Sigmoid colon (tissue), 7 donors: ENCODE measurements around the gene EGR4. TPM values are rescaled to one million over a fixed set of nuclear protein-coding genes. Genes with fewer than 3 reads are reported as not detected.

Experiments used
- DNase-seq: peaks from one replicate; pipeline ENCODE4 v3.0.0-alpha.2; 2019
- H3K27ac ChIP-seq, 4 donors: fragments of 200-600 bp; sonication (generic); one replicate each; pipeline ENCODE4 v1.5.1; 2016 to 2019; ENCODE audit warnings: mild to moderate bottlenecking in 1 of 4
- H3K27me3 ChIP-seq, 3 donors: fragments of 200-600 bp; sonication (generic); one replicate each; pipeline ENCODE4 v1.5.1; 2019; ENCODE audit warnings: mild to moderate bottlenecking in 1 of 3
- H3K36me3 ChIP-seq, 4 donors: fragments of 200-600 bp; sonication (generic); one replicate each; pipeline ENCODE4 v1.5.1; 2016 to 2019
- H3K4me1 ChIP-seq, 4 donors: fragments of 200-600 bp; sonication (generic); one replicate each; pipeline ENCODE4 v1.5.1; 2017 to 2019
- H3K4me3 ChIP-seq, 4 donors: fragments of 200-600 bp; sonication (generic); one replicate each; pipeline ENCODE4 v1.5.1; 2017 to 2019; ENCODE audit warnings: mild to moderate bottlenecking in 2 of 4, moderate library complexity in 1 of 4
- H3K9me3 ChIP-seq, 4 donors: fragments of 200-600 bp in 3 of 4; sonication (generic) in 3 of 4; one replicate each; pipeline versions ENCODE4 v1.5.1 to v1.6.1; 2013 to 2019
- EP300 ChIP-seq, 4 donors: sonication (generic); formaldehyde crosslinking; IDR thresholded peaks; one replicate each; pipeline ENCODE4 v1.6.1; 2017; ENCODE audit warnings: antibody characterized with exemption in 4 of 4
- POLR2A ChIP-seq, 2 donors: fragments of 450-650 bp; IDR thresholded peaks; one replicate each; pipeline ENCODE4 v1.6.1; 2016; ENCODE audit warnings: antibody characterized with exemption in 2 of 2, mild to moderate bottlenecking in 2 of 2, moderate library complexity in 2 of 2
- POLR2AphosphoS5 ChIP-seq, 4 donors: sonication (generic); formaldehyde crosslinking; IDR thresholded peaks; one replicate each; pipeline ENCODE4 v1.6.1; 2017; ENCODE audit warnings: antibody characterized with exemption in 4 of 4
- WGBS, 2 donors: extraction: QIAGEN DNeasy Blood & Tissue Kit; methylation state at CpG; one replicate each; pipeline ENCODE4 v1.1.7; 2013; 5-methylcytosine and 5-hydroxymethylcytosine counted together
- intact Hi-C: fragments of 100-400 bp; cut with DNase I; formaldehyde crosslinking; loops from one replicate; pipeline ENCODE4 v1.15.1; 2023
- polyA plus RNA-seq, 3 donors: library from polyadenylated mRNA; stranded (reverse); fragments of 200-250 nt; gene quantifications; one replicate each; pipeline ENCODE4 v1.2.3, GENCODE V29; 2013
- total RNA-seq, 4 donors: library from RNA; depleted of rRNA; stranded (reverse); fragments of >200 nt; gene quantifications; one replicate each; pipeline ENCODE4 v1.1.0, GENCODE V29; 2016
- TF ChIP-seq, protein P1 (sequence below), 4 experiments: fragments of 450-650 bp in 3 of 4; fragments of 200-600 bp in 1 of 4; IDR thresholded peaks; one replicate each; pipeline ENCODE4 v1.5.1; 2016 to 2019; ENCODE audit warnings: antibody characterized with exemption in 4 of 4, mild to moderate bottlenecking in 3 of 4, moderate library complexity in 2 of 4
- donor health status: healthy with polysubstance abuse.
- donor health status: Bipolar disorder and iron deficiency.
- donor health status: healthy.

The EGR4 gene
- total and polyA plus RNA-seq, 7 donors: 0.07 to 0.14 TPM; not detected in 5

DNA sequence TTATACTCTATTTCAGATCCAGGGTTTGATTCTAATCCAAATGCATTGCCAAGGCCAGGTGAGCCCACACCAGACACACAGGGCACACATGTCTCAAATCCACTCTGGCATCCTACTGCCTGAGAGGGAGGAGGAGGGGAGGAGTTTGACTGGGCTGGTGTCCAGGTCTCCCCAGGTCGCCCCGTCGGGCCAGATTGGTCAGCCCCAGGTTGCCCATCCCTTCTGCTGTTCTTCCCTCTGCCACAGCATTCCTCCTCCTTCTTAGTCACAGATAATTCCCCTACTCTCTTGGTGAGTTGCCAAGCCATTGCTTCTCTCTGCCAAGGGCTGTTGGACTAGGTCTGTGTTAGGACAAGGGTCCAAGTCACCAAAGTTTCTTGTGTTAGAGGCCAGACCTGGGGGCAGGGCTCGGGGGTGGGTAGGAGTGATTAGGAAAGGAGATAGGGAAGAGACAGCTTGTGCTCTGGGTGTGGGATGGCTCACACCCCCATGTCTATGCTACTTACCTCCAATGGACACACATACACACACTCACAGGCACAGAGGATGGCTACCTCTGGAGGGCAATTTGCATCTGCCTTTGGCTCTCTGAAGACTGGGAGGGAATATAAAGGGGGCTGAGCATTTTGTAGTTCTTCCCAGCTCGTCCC lies 2.5 kb upstream of the EGR4 start:
- Histone ChIP-seq H3K27ac (no peak overlapping the region), H3K36me3 (no peaks in the 10 kb centered on the region), H3K4me1 (peaks cover 0 to 30% (median 20%) of the 10 kb centered on the region in 4 donors), H3K4me3 (no peak overlapping the region), H3K9me3 (no peaks in the 10 kb centered on the region), H3K27me3 (peaks cover 40 to 84% (median 56%) of the 10 kb centered on the region in 3 donors)
- 39 to 43% methylated on average over 5 of the region's 5 CpGs for WGBS, 2 donors
- no peak for DNase-seq
- no peak for TF ChIP-seq POLR2A (IDR thresholded peaks at IDR 0.05)
- TF ChIP-seq EP300 (IDR thresholded peaks at IDR 0.05): no peak
- TF ChIP-seq, protein P1, sequence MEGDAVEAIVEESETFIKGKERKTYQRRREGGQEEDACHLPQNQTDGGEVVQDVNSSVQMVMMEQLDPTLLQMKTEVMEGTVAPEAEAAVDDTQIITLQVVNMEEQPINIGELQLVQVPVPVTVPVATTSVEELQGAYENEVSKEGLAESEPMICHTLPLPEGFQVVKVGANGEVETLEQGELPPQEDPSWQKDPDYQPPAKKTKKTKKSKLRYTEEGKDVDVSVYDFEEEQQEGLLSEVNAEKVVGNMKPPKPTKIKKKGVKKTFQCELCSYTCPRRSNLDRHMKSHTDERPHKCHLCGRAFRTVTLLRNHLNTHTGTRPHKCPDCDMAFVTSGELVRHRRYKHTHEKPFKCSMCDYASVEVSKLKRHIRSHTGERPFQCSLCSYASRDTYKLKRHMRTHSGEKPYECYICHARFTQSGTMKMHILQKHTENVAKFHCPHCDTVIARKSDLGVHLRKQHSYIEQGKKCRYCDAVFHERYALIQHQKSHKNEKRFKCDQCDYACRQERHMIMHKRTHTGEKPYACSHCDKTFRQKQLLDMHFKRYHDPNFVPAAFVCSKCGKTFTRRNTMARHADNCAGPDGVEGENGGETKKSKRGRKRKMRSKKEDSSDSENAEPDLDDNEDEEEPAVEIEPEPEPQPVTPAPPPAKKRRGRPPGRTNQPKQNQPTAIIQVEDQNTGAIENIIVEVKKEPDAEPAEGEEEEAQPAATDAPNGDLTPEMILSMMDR (IDR thresholded peaks at IDR 0.05): no peak
- no peak for TF ChIP-seq POLR2AphosphoS5 (IDR thresholded peaks at IDR 0.05)
- intact Hi-C loops: no loop called here

DNA sequence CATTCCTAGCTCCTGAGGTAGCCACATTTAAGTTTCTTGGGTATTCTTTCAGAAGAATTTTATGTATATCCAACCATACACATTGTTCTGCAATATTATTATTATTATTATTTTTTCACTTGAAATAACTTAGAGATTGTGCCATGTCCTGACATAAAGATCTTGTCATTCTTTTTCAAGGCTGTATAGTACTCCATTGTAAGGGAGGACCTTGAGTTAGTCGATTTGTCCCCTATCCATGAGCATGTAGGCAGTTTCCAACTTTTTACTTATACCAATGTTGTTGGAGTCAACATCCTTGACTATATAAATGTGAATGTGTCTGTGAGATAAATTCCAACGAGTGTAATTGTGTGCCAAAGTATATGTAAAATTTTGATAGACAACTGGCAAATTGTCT lies 891 bp upstream of the EGR4 start:
- intact Hi-C loops: no loop called here
- Histone ChIP-seq H3K9me3 (no peaks in the 10 kb centered on the region), H3K27ac (no peak overlapping the region), H3K4me1 (peaks cover 0 to 30% (median 20%) of the 10 kb centered on the region in 4 donors), H3K4me3 (no peak overlapping the region), H3K36me3 (no peaks in the 10 kb centered on the region), H3K27me3 (peaks cover 40 to 98% (median 58%) of the 10 kb centered on the region in 3 donors)
- DNase-seq: no peak
- WGBS, 2 donors: 86 to 88% methylated on average over 2 of the region's 2 CpGs
- TF ChIP-seq POLR2A (IDR thresholded peaks at IDR 0.05): no peak
- TF ChIP-seq, protein P1 (IDR thresholded peaks at IDR 0.05): no peak
- TF ChIP-seq EP300 (IDR thresholded peaks at IDR 0.05): no peak
- TF ChIP-seq POLR2AphosphoS5 (IDR thresholded peaks at IDR 0.05): no peak

DNA sequence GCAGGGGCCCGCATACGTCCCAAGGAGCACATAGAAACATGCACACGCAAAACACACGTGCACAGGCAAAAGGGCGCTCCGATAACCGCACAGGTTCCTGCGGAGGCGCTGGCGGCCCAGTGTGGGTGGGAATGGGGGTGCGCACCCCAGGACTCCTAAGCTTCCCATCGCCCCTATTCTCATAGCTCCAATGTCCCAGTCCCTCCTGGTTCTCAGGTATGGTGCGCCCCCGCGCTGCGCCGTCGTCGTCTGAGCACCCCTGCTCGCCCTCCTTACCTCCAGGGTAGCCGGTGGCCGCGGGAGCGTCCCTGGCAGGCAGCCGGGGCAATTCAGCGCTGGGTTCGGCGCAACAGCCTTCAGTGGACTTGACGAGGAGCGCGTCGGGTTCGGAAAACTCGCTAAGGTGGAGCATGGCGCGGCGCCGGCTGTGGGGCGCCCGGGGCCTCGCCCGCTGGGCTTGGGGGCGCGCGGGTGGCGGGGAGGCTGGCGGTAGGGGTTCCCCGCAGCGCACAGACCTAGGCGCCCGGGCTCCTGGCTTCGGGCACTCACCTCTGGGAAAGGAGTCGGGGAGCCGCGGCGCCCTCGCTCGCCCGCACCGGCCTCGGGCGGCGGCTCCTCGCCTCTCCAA lies 328 bp downstream of the EGR4 start:
- no peak for TF ChIP-seq POLR2AphosphoS5 (IDR thresholded peaks at IDR 0.05)
- TF ChIP-seq EP300 (IDR thresholded peaks at IDR 0.05): no peak
- TF ChIP-seq POLR2A (IDR thresholded peaks at IDR 0.05): no peak
- TF ChIP-seq, protein P1 (IDR thresholded peaks at IDR 0.05): no peak
- WGBS, 2 donors: 4% methylated on average over 64 of the region's 64 CpGs
- H3K27me3 ChIP-seq: peaks cover 40 to 97% (median 58%) of the 10 kb centered on the region in 3 donors
- no peak overlapping the region for H3K27ac ChIP-seq
- peaks cover 0 to 30% (median 20%) of the 10 kb centered on the region in 4 donors for H3K4me1 ChIP-seq
- H3K4me3 ChIP-seq: peak overlapping the region in 3 of 4 donors; percentile 33 to 48 (median 42)
- intact Hi-C loops: no loop called here
- no peaks in the 10 kb centered on the region for H3K36me3 ChIP-seq
- no peaks in the 10 kb centered on the region for H3K9me3 ChIP-seq
- DNase-seq: no peak

DNA sequence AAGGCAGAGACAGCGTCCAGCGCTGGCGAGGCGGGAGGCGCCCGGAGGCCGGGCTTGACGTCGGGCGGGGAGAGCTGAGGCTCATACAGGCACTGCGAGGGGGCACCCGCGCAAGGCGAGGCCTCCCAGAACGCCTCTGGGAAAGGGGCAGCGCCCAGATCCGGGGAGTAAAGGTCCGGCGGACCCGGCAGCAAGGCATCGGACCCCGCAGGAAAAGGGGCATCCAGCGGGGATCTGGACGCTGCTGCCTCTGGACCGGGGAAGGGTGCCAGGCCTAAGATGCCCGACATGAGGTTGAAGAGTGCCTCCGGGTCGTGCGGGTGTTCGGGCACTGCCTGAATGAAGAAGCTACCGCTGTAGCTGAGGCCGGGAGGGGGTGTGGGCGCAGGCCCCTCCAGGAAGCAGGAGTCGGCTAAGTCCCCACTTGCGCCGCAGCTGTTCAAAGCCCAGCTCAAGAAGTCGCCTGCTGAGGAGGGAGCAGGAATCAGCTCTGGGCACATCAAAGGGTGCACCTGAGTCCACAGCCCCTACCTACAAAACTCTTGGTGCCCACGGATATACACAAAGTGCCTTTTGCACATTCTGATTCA lies 937 bp downstream of the EGR4 start:
- Histone ChIP-seq H3K36me3 (no peaks in the 10 kb centered on the region), H3K9me3 (no peaks in the 10 kb centered on the region), H3K4me1 (peaks cover 0 to 30% (median 20%) of the 10 kb centered on the region in 4 donors), H3K4me3 (no peak overlapping the region), H3K27ac (no peak overlapping the region), H3K27me3 (peaks cover 40 to 96% (median 58%) of the 10 kb centered on the region in 3 donors)
- TF ChIP-seq EP300 (IDR thresholded peaks at IDR 0.05) (no peak), POLR2AphosphoS5 (IDR thresholded peaks at IDR 0.05) (no peak), POLR2A (IDR thresholded peaks at IDR 0.05) (no peak)
- TF ChIP-seq, protein P1 (IDR thresholded peaks at IDR 0.05): no peak
- intact Hi-C loops: no loop called here
- WGBS, 2 donors: 8 to 12% methylated on average over 38 of the region's 38 CpGs
- DNase-seq: no peak
